Activated CD8-positive, alpha-beta T cell treated with anti-CD3 and anti-CD28 coated beads for 36 hours (primary cell): ENCODE measurements around the gene MYEOV. TPM values are rescaled to one million over a fixed set of nuclear protein-coding genes. Genes with fewer than 3 reads are reported as not detected.

Experiments
- ATAC-seq: fragments of 200-7000 bp; cut with Tn5 transposase; one replicate; pipeline ENCODE4 v1.10.0; 2021; ENCODE audit warnings: mild to moderate bottlenecking, moderate library complexity
- CTCF ChIA-PET: fragments of 350-600 bp; sonication (Branson Sonifier 250); formaldehyde crosslinking; loops from one replicate; lab custom pipeline; 2021; ENCODE audit warnings: antibody characterized with exemption; lab: Charles Lee
- POLR2A ChIA-PET: fragments of 350-600 bp; sonication (Branson Sonifier 250); formaldehyde crosslinking; loops from one replicate; lab custom pipeline; 2021; ENCODE audit warnings: antibody characterized with exemption; lab: Charles Lee
- DNase-seq: peaks from one replicate; pipeline ENCODE4 v3.0.0-alpha.2; 2020
- H3K27ac Mint-ChIP-seq: one replicate; pipeline ENCODE4 v1.8.0; 2021; ENCODE audit warnings: mild to moderate bottlenecking, mixed read lengths
- H3K27me3 Mint-ChIP-seq: one replicate; pipeline ENCODE4 v1.8.0; 2021; ENCODE audit warnings: mixed read lengths
- H3K36me3 Mint-ChIP-seq: one replicate; pipeline ENCODE4 v1.8.0; 2021; ENCODE audit warnings: low read depth, mixed read lengths
- H3K4me1 Mint-ChIP-seq: one replicate; pipeline ENCODE4 v1.8.0; 2021; ENCODE audit warnings: low read depth, mixed read lengths
- H3K4me3 Mint-ChIP-seq: one replicate; pipeline ENCODE4 v1.8.0; 2021; ENCODE audit warnings: mild to moderate bottlenecking, moderate library complexity, mixed read lengths
- H3K9me3 Mint-ChIP-seq: one replicate; pipeline ENCODE4 v1.8.0; 2021; ENCODE audit warnings: mixed read lengths
- CTCF ChIP-seq: fragments of 200-600 bp; IDR thresholded peaks from one replicate; pipeline ENCODE4 v1.8.0; 2022; ENCODE audit warnings: antibody characterized with exemption, mild to moderate bottlenecking
- intact Hi-C: fragments of 100-400 bp; cut with micrococcal nuclease; formaldehyde crosslinking; loops from one replicate; pipeline ENCODE4 v1.10.0; 2022
- total RNA-seq, 2 experiments: library from RNA; stranded (reverse); gene quantifications; one replicate each; pipeline ENCODE4 v1.2.3, GENCODE V29; 2021

Gene MYEOV
- total RNA-seq, 2 experiments from 2014 or later = not detected

DNA sequence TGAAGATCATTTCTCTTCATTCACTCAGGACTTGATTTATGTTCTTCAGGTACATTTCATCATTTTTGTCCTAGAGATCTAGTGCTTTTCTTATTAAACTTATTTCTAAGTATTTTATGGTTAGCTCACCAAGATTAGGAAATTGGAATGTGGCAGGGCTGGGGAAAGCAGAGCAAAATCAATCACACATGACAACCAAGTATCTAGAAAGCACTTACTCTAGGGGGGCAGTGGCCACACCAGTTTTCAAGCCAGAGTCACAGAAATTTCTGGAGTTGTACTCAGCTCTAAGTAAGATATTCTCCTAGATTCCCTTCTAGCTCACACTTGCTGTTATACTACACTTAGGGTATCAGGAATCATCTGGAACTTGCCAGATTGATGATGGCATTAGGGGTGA is 33.3 kb upstream of the MYEOV start:
- no peak for ATAC-seq
- POLR2A ChIA-PET = no interaction called here
- Mint-ChIP-seq H3K36me3 (no peaks in the 10 kb centered on the region), H3K27ac (no peak overlapping the region), H3K9me3 (peaks cover 5% of the 10 kb centered on the region), H3K27me3 (peaks cover 2% of the 10 kb centered on the region), H3K4me1 (peaks cover 5% of the 10 kb centered on the region), H3K4me3 (no peak overlapping the region)
- TF ChIP-seq CTCF = no peak
- no peak for DNase-seq
- CTCF ChIA-PET = interaction anchor here (0.6 to 0.8 kb wide), 2 partner anchors 32 to 106 kb away, joined by 3 read pairs; no protein-coding TSS in a partner anchor
- intact Hi-C loops = no loop called here

DNA sequence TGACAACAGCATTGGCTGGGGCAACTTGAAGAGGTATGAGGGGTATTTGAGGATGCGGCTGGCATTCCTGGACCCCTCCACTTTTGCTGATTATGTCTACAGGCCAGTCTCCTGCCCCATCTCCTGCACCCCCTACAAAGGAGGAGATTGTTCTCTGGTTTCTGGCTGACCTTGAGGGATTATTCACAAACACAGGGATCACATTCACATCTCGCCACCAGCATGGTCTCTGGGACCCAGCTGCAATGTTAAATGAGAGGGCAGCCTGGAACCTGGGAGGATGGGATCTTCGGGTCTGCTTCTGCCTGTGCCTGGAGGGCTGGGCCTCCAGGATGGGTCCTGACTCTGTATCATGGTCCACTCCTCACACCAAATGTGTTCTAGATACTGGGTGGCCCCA is 32.8 kb upstream of the MYEOV start:
- H3K36me3 Mint-ChIP-seq = no peaks in the 10 kb centered on the region
- no peaks in the 10 kb centered on the region for H3K9me3 Mint-ChIP-seq
- ATAC-seq (no peak), DNase-seq (no peak)
- peaks cover 5% of the 10 kb centered on the region for H3K4me1 Mint-ChIP-seq
- ChIA-PET CTCF (interaction anchor here (0.6 to 0.8 kb wide), 2 partner anchors 31 to 106 kb away, joined by 3 read pairs; no protein-coding TSS in a partner anchor), POLR2A (no interaction called here)
- intact Hi-C loops = no loop called here
- H3K27ac Mint-ChIP-seq = no peak overlapping the region
- no peak for TF ChIP-seq CTCF
- peaks cover 2% of the 10 kb centered on the region for H3K27me3 Mint-ChIP-seq
- H3K4me3 Mint-ChIP-seq = no peak overlapping the region

DNA sequence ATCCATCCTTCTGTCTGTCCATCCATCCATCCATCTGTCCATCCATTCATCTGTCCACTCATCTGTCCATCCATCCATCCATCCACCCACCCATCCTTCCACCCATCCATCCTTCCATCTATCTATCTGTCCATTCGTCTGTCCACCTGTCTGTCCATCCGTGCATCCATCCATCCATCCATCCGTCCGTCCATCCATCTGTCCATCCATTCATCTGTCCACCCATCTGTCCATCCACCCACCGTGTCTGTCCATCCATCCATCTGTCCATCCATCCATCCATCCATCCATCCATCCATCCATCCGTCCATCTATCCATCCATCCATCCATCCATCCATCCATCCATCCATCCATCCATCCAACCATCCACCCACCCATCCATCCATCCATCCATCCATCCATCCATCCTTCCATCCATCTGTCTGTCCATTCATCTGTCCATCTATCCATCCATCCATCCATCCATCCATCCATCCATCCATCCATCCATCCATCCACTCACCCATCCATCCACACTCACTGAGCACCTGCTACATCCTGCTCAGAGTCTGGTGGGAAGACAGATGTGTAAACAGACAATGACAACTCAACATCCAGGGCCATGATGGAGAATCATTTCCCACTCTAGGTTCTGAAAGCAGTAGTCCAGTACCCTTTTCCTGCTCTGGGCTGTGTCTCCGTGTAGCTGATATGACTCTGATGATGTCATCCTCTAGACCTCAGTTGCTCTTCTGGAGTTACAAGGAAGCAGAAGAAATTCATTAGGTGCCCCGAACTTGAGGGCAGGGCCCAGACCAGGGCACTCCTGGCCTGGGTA is 30.8 kb upstream of the MYEOV start:
- intact Hi-C loops = no loop called here
- CTCF ChIA-PET = no interaction called here
- H3K27ac Mint-ChIP-seq = no peak overlapping the region
- peaks cover 2% of the 10 kb centered on the region for H3K4me1 Mint-ChIP-seq
- H3K27me3 Mint-ChIP-seq = peaks cover 2% of the 10 kb centered on the region
- DNase-seq = no peak
- TF ChIP-seq CTCF = no peak
- POLR2A ChIA-PET = no interaction called here
- no peaks in the 10 kb centered on the region for H3K36me3 Mint-ChIP-seq
- ATAC-seq = no peak
- H3K9me3 Mint-ChIP-seq = no peaks in the 10 kb centered on the region
- H3K4me3 Mint-ChIP-seq = no peak overlapping the region

DNA sequence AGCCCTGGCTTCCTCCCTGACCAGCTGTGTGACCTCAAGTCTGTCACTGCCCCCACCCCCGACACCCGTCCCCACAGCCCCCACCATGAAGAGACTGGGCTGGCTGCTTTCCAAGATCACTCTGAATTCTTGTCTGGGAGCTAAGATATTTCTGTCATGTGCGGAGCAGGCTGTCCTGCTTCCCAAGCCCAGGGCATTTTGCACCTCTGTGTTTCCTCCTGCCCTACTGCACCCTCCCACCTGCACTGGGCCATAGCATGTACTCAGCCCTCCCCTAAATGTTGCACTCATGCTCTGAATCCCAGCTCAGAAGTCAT is 30.3 kb upstream of the MYEOV start:
- no peak for ATAC-seq
- no peak for DNase-seq

More for the DNA sequence above, 30.3 kb upstream of the MYEOV start:
- no peak for TF ChIP-seq CTCF
- no peaks in the 10 kb centered on the region for H3K36me3 Mint-ChIP-seq
- no peaks in the 10 kb centered on the region for H3K4me1 Mint-ChIP-seq
- H3K27me3 Mint-ChIP-seq = peaks cover 2% of the 10 kb centered on the region
- intact Hi-C loops = no loop called here
- POLR2A ChIA-PET = no interaction called here
- H3K27ac Mint-ChIP-seq = no peak overlapping the region
- H3K9me3 Mint-ChIP-seq = no peaks in the 10 kb centered on the region
- H3K4me3 Mint-ChIP-seq = no peak overlapping the region
- CTCF ChIA-PET = no interaction called here
